GF-D8 (cell line): ENCODE data around the gene ZFAND3.

Experiments
- DNase-seq: peaks from one replicate; lab custom pipeline; 2025; lab: John Stamatoyannopoulos, UW

The ZFAND3 gene

GRCh38 chr6:38155144-38155543, 335.6 kb downstream of the ZFAND3 start:
- DNase-seq, result no peak

DNA sequence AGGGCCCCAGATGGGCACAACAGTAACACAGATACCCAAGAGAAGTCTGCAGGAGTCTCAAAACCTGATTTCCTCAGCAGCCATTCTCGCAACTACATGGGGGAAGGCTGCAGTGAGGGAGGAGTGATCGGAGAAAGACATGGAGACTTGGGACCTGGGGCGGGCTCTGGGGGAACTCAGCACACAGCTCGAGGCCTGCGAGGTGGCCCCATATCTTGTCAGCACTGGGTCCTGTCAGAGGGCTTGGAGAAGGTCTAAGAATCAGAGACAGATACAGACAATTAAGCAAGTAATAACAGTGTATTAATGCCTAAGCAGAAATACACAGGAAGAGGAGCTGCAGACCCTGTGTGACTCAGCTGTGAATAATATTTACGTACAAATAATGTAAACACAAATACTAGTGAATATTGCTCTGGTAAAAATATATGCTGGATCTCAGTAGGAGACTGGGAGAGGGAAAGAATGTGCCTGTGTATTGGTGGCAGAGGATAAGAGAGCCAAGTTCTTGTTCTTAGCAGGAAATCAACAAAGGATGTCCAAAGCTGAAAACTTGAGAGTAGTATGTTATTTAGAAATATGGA, 336.2 kb downstream of the ZFAND3 start:
- DNase-seq, result no peak

- no peak for DNase-seq
These were observed 337.5 kb downstream of the ZFAND3 start for GRCh38 chr6:38156818-38157565.

DNA sequence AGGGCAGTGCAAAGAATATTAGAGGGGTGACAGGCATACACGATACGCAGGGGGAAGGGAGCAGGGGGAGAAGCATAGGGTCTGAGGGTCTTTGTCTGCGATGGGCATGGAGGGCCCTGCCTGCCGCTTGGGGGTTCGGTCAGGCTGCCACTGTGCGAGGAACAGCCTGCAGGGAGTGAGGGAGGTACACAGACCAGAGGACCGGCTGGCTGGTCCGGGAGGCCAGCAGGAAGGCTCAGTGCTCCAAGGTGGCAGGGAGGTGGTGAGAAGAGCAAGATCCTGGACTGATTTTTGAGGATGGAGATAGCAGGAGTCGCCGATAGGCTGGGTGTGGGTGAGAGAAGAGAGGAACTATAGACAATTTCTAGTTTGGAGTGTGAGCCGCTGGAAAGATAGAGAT, 338.4 kb downstream of the ZFAND3 start:
- no peak for DNase-seq

GRCh38 chr6:38158762-38159350, 339.3 kb downstream of the ZFAND3 start:
- no peak for DNase-seq

DNA sequence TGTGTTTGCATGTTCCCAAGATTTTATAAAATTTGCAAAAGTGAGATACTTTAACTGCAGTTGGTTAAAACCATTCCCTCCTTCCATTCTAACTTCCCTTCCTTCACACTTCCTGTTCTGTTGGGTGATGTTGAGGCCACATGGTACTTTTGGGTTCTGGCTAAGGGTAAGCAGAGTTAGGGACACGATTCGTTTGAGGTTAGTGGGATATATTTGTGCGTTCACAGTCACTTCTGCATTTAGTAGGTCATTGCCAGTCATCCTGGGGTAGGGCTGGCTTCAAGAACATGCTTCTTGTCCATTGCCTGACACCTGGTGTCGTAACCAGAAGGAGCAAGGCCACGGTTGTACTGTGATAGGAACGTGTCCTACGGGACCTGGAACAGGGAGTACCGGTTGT, 340.1 kb downstream of the ZFAND3 start:
- DNase-seq, result no peak

GRCh38 chr6:38160831-38161230, 341.3 kb downstream of the ZFAND3 start:
- DNase-seq, result no peak

- DNase-seq, result no peak
These were observed 341.8 kb downstream of the ZFAND3 start for GRCh38 chr6:38161331-38161730.

DNA sequence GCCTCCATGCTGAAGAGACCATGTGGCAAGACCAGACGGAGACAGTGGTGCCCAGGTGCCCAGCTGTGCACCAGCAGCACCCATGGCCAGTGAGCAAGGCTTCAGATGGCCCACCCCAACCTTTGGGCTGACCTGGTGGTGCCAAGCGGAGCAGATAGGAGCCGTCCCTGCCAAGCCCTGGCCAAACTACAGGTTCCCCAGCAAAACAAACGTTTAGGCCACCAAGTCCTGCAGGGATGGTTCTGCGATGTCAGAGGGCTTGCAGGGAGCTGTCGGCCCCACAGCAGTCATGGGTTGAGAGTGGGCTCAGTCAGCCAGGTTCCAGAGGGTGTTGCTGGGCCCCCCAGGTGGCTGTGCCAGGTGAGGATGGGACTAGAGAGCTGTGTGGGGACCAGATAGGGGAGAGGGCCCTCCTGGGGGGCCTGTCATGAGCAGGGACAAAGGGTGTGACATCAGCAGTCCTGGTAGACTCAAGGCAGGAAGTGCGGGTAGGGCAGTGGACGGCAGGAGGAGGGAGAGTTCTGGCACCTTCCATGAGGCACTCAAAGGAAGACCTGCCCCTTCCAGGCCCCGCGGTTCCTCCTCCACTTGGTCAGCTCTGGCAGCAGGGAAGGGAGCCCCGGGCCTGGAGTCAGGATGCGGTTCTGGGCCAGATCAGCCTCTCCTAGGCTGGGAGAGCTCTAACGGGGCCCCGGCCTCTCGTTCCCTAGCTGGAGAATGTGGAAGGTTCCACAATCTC, 342.4 kb downstream of the ZFAND3 start:
- DNase-seq, result no peak

GRCh38 chr6:38162493-38163185, 343.1 kb downstream of the ZFAND3 start:
- DNase-seq, result no peak

DNA sequence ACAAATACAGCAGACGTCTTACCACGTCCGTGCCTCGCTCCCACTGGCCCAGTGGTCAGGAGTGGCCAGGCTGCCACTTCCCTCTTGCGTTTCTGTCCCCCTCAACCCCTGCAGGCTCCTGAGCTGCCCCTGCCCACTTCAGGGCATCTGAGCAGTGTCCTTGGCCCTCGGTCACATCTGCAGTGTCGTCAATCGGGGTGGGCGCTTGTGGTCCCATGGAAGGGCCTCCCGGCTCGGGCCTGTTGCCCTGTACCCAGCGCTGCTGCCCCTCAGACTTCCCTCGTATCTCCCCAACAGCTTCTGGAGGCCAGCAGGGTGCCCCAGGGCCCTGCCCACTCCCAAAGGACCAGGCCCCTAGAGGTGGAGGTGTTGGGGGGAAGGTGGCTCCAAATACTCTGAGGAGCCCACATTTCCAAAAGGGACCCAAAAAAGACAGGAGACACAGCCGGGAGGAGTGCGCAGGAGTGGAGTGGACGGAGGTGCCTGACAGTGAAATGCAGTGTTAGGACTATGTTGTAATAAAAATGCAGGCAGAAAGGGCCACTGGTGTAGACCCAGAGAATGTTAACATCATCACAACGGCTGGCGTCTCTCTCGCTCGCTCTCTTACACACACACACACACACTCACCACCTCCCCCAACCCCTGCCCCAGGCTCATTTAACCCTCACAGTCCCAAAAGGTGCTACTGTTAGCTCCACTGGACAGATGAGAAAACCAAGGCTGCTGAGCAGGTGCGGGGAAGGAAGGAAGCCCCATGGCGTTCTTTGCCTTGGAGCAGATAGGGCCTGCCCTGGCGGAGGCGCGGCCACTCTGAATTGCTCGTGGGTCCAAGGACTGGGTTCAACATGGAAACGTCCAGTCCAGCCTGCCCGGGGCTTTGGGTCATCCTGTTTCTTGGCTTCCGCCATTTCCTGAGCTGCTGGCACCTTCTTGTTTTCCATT, 343.9 kb downstream of the ZFAND3 start:
- no peak for DNase-seq

DNA sequence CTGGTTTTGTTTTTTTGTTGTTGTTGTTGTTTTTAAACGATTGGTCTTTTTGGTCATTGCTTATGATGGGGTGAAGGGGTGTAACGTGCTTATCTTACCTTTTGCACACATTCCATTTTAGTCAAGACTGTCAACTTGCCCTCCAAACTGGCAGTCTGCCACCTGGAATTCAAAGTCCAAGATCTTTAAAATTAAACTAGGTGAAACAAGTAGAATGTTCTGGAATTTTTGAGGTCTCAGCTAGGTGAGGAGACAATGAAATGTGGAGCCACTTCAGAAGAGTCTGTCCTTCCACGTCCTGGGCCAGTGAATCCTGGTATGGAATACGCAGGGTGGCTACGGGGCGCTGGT, 344.6 kb downstream of the ZFAND3 start:
- DNase-seq, result no peak

DNA sequence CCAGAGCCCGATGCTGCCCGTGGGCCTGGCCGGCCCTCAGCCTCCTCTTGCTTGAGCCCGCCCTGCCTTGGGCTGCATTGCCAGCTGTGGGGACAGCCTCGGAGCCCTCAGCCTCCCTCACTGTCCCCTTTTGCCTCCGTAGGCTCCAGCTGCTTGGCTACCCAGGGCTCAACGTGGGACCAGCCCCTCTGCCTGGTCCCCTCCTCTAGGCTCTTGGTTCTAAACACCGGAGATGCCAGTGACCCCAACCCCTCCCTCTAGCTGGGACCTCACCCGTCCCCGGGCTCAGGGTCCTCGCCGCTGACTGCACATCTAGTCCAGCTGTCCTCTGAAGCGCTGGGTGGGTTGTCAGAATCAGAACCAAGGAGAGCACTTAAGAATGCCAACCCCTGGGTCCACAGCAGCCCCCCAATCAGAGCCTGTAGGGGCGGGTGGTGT, 345.2 kb downstream of the ZFAND3 start:
- no peak for DNase-seq

DNA sequence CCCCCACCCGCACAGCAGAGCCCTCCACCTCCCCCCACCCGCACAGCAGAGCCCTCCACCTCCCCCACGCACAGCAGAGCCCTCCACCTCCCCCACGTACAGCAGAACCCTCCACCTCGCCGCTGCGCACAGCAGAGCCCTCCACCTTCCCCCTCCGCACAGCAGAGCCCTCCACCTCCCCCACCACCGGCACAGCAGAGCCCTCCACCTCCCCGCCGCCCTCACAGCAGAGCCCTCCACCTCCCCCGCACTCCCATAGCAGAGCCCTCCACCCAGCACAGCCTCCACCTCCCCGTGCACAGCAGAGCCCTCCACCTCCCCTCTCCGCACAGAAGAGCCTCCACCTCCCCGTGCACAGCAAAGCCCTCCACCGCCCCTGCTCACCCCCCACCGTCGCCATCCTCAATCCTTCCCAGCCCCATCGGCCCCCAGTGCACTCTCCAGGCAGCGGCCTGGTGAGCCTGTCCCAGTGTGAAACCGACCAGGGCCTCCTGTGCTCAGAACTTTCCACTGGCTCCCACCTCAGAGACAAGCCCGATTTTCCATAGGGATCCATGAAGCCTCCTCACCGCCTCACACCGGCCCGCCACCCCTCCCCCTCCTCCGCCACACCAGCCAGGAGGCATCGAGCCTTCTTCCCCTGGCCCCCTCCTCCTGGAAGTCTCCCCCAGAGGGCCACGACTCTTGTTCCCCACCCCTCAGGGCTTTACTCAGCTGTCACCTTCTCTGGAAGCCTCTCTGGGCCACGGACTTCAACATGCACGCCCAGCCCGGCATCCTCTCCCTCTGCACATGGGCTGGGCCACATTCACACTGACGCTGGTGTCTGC, 347.1 kb downstream of the ZFAND3 start:
- no peak for DNase-seq

- no peak for DNase-seq
These were observed 348.1 kb downstream of the ZFAND3 start for GRCh38 chr6:38167598-38167997.

GRCh38 chr6:38168126-38168525, 348.6 kb downstream of the ZFAND3 start:
- no peak for DNase-seq

GRCh38 chr6:38168699-38169098, 349.2 kb downstream of the ZFAND3 start:
- DNase-seq, result no peak

DNA sequence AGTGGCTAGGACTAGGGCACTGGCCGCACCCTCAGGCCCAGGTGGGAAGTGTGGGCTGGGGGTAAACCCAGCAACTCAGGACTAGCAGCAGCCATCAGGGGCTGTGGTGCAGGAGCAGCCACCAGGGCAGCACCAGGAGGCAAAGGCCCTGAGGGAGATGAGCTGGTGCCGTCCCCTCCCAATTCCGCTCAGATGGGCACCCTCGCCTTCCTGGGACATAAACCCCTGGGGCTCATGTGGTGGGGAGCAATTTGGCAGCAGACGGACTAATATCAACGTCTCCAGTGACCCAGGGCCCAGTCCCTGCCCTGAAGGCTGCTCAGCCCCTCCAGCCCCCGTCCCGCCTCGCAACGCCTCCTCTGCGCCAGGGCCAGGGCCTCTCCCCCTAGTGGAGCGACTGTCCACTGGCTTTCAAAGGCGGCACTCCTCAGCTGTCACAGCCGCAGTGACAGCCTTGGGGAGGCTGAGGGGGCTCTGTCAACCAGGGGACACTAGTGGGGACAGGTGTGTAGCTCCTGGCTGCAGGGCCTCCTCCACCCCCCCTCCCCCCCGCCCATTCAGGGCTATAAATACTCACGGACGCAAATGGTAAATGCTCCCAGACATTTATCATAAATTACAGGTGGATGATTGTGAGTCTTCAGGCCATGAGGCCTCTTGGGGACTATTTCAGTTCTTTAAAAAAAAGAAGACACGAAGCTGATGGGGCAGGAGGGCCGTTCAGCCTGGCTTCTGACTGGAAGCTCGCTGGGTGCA, 349.9 kb downstream of the ZFAND3 start:
- DNase-seq, result no peak

- DNase-seq, result no peak
These were observed 350.5 kb downstream of the ZFAND3 start for GRCh38 chr6:38169977-38170526.
